MM.1S (cell line): Measurements from ENCODE around the gene RNF115.

Source experiments
- DNase-seq: peaks from one replicate; pipeline ENCODE4 v3.0.0-alpha.2; 2015
- H2AFZ ChIP-seq: fragments of 300-600 bp; sonication (generic); 2 replicates; pipeline ENCODE4 v1.6.0; 2016; ENCODE audit warnings: antibody characterized with exemption, low read length
- H3F3A ChIP-seq: fragments of 300-600 bp; sonication (generic); 2 replicates; pipeline ENCODE4 v1.6.1; 2016; ENCODE audit warnings: mild to moderate bottlenecking, antibody characterized with exemption, low read length, moderate library complexity, mixed read lengths; ENCODE audit not compliant: insufficient read depth
- H3K27ac ChIP-seq: fragments of 300-600 bp; sonication (generic); 2 replicates; pipeline ENCODE4 v1.5.1; 2016; ENCODE audit warnings: mild to moderate bottlenecking, low read length
- H3K27me3 ChIP-seq: fragments of 300-600 bp; sonication (generic); replicated peaks from 2 replicates; pipeline ENCODE4 v1.6.0; 2016; ENCODE audit warnings: low read length; ENCODE audit not compliant: insufficient read depth
- H3K36me3 ChIP-seq: fragments of 300-600 bp; sonication (generic); replicated peaks from 2 replicates; pipeline ENCODE4 v1.6.1; 2016; ENCODE audit warnings: mild to moderate bottlenecking, low read length, mixed read lengths; ENCODE audit not compliant: insufficient read depth
- H3K4me1 ChIP-seq: fragments of 300-600 bp; sonication (generic); 2 replicates; pipeline ENCODE4 v1.6.1; 2016; ENCODE audit warnings: low read length, mixed read lengths
- H3K4me2 ChIP-seq: fragments of 300-600 bp; sonication (generic); 2 replicates; pipeline ENCODE4 v1.6.0; 2016; ENCODE audit warnings: low read depth, low read length
- H3K4me3 ChIP-seq: fragments of 300-600 bp; sonication (generic); 2 replicates; pipeline ENCODE4 v1.5.1; 2016; ENCODE audit warnings: low read length, mixed read lengths
- H3K79me2 ChIP-seq: fragments of 300-600 bp; sonication (generic); 2 replicates; pipeline ENCODE4 v1.6.1; 2016; ENCODE audit warnings: mixed run types, low read length, mixed read lengths
- H3K9ac ChIP-seq: fragments of 300-600 bp; sonication (generic); 2 replicates; pipeline ENCODE4 v1.6.1; 2016; ENCODE audit warnings: low read length, mixed read lengths
- H3K9me2 ChIP-seq: fragments of 300-600 bp; sonication (generic); replicated peaks from 2 replicates; pipeline ENCODE4 v1.6.1; 2016; ENCODE audit warnings: mild to moderate bottlenecking, low read length, mixed read lengths; ENCODE audit not compliant: insufficient read depth
- H3K9me3 ChIP-seq: fragments of 300-600 bp; sonication (generic); replicated peaks from 2 replicates; pipeline ENCODE4 v1.6.1; 2016; ENCODE audit warnings: mild to moderate bottlenecking, low read length, mixed read lengths; ENCODE audit not compliant: insufficient read depth
- H4K20me1 ChIP-seq: fragments of 300-600 bp; sonication (generic); 2 replicates; pipeline ENCODE4 v1.6.1; 2016; ENCODE audit warnings: mild to moderate bottlenecking, low read length, moderate library complexity, mixed read lengths; ENCODE audit not compliant: insufficient read depth
- CTCF ChIP-seq: fragments of 300-600 bp; sonication (generic); IDR thresholded peaks from 2 replicates; pipeline ENCODE4 v1.5.1; 2016; ENCODE audit warnings: antibody characterized with exemption, low read length, mixed read lengths
- EZH2 ChIP-seq: fragments of 300-600 bp; sonication (generic); optimal IDR thresholded peaks from 2 replicates; pipeline ENCODE3; 2017; ENCODE audit warnings: low read depth, mild to moderate bottlenecking, antibody characterized with exemption, low read length, mixed read lengths
- EZH2phosphoT487 ChIP-seq: fragments of 300-600 bp; sonication (generic); IDR thresholded peaks from 2 replicates; pipeline ENCODE4 v1.6.1; 2018; ENCODE audit warnings: antibody characterized with exemption, low read length

Gene RNF115

GRCh38 chr1:145778146-145778540 lies 45.8 kb downstream of the RNF115 start:
- Histone ChIP-seq H3F3A (peaks cover 11% of the 10 kb centered on the region), H3K9ac (no peak overlapping the region), H4K20me1 (no peaks in the 10 kb centered on the region), H3K9me2 (no peaks in the 10 kb centered on the region), H3K4me2 (no peak overlapping the region), H3K27me3 (no peaks in the 10 kb centered on the region), H3K79me2 (no peaks in the 10 kb centered on the region), H3K4me3 (no peak overlapping the region), H3K4me1 (peaks cover 18% of the 10 kb centered on the region), H3K27ac (no peak overlapping the region), H2AFZ (no peak overlapping the region), H3K9me3 (no peaks in the 10 kb centered on the region), H3K36me3 (0 out of 2 replicates have a peak, but pooled peaks cover 2% of the 10 kb centered on the region)
- no peak for TF ChIP-seq CTCF
- TF ChIP-seq EZH2, result no peak
- no peak for TF ChIP-seq EZH2phosphoT487
- DNase-seq, result no peak

- Histone ChIP-seq H3K4me1 (peaks cover 18% of the 10 kb centered on the region), H4K20me1 (no peaks in the 10 kb centered on the region), H3K4me2 (no peak overlapping the region), H3K4me3 (no peak overlapping the region), H3K9me3 (no peaks in the 10 kb centered on the region), H2AFZ (no peak overlapping the region), H3K27me3 (no peaks in the 10 kb centered on the region), H3K9me2 (no peaks in the 10 kb centered on the region), H3F3A (peaks cover 11% of the 10 kb centered on the region), H3K36me3 (no peaks in the 10 kb centered on the region), H3K27ac (no peak overlapping the region), H3K79me2 (no peaks in the 10 kb centered on the region), H3K9ac (no peak overlapping the region)
- no peak for TF ChIP-seq EZH2phosphoT487
- no peak for TF ChIP-seq CTCF
- no peak for TF ChIP-seq EZH2
- DNase-seq, result peak; percentile 24
Observed at GRCh38 chr1:145777357-145778145, 46.3 kb downstream of the RNF115 start.

- peak; percentile 62 for DNase-seq
- H3K79me2 ChIP-seq, result no peaks in the 10 kb centered on the region
- H3K27ac ChIP-seq, result peak overlapping the region; percentile 44; the same call in 1 of the 2 replicates
- H3K4me2 ChIP-seq, result peak overlapping the region; percentile 21; the same call in 1 of the 2 replicates
- no peak for TF ChIP-seq EZH2phosphoT487
- no peak for TF ChIP-seq CTCF
- TF ChIP-seq EZH2, result no peak
- H3K4me3 ChIP-seq, result no peak overlapping the region
- no peak overlapping the region for H3K9ac ChIP-seq
- no peaks in the 10 kb centered on the region for H4K20me1 ChIP-seq
- H3F3A ChIP-seq, result peaks cover 11% of the 10 kb centered on the region
- H2AFZ ChIP-seq, result no peak overlapping the region
- H3K36me3 ChIP-seq, result 0 out of 2 replicates have a peak, but pooled peaks cover 5% of the 10 kb centered on the region
- H3K4me1 ChIP-seq, result peaks cover 18% of the 10 kb centered on the region
- no peaks in the 10 kb centered on the region for H3K9me3 ChIP-seq
- H3K27me3 ChIP-seq, result no peaks in the 10 kb centered on the region
- H3K9me2 ChIP-seq, result no peaks in the 10 kb centered on the region
Observed at GRCh38 chr1:145773423-145773822, 50.5 kb downstream of the RNF115 start.
